ENCODE measurements around the gene RNF31.

The RNF31 gene

DNA sequence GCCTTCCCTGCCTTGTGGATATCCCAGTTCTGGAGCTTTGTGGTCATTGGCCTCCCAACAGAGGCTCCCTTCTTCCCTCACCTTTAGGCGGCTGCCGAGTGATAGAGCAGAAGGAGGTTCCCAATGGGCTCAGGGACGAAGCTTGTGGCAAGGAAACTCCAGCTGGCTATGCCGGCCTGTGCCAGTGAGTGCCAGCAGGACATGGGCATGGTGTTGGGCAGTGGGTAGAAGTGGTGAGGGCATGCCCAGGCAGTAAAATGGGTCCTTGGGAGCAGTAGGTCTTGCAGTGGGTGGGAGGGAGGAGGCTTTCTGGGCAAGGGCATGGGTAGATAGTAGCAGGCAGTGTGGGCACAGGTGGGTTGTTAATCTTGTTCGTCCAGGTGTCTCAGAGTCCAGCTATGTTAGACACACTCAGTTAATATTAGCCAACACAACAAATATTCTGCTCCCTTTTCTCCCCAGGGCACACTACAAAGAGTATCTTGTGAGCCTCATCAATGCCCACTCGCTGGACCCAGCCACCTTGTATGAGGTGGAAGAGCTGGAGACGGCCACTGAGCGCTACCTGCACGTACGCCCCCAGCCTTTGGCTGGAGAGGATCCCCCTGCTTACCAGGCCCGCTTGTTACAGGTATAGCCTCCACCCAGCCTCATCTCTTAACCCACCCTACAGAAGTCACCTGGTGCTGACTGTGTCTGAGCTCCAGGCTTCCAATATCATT, 12.6 kb downstream of the RNF31 start:
- no peak for DNase-seq (ENCODE audit: low read depth)

DNA sequence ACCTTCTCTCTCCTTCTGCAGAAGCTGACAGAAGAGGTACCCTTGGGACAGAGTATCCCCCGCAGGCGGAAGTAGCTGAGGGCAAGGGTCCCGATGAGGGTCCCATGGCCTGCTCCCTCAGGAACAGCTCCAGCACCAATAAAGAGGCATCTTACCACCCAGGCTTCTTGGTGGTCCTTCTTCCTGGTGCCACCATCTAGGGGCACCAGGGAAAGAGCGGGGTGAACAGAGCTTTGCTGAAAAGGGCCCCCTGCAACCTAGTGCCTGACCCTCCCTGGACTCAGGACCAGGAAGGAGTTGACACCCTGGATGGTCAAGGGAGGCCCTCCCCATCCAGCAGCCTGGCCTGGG, 13.2 kb downstream of the RNF31 start:
- no peak for DNase-seq (ENCODE audit: low read depth)

DNA sequence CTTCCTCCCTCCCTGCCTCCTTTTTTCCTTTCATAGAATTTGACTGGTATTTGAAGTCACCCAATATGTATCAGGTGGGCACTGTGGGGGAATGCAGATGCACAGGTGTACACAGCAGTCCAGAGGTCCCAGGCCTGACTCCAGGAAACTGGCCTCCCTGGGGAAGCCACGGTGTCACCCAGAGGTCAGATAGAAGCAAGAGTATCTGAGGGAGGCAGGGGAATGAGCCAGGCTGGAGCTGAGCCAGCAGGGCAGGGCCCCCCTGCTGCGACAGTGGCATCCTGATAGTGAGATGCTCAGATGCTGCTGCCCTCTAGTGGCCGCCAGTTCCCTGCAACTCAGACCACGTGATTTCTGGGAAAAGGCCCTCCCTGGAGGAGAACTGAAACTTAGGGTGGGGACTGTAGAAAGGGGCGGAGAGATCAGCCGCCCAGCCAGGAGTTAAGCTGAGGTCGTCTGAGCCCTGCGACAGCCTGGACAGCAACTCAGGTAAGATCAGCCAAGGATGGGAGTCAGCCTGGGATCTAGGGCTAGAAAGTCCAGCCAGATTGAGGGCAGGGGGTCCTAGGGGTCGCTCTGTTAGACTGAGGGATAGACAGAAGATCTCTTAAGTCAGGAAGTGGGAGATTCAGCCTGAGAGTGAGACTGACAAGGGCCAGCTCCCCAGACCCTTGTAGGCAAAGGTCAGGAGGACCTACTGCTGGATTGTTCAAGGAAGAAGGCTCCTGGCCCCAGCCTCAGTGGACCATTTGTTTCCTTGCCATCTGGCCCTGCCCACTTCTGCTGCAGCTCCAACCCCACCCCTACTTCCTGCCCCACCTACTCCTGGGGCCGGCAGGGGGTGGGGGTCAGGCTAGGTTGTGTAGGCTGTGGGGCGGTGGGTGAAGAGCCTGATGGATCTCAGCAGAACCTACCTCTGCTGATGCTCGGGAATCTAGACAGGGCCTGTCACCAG, 13.8 kb downstream of the RNF31 start, which contains the start of gene IRF9:
Gene IRF9 (plus strand): TSS at position 416 of the 955 bp plus-strand sequence. CDS start 880 bp downstream, outside the sequence.
- DNase-seq (ENCODE audit: low read depth) = peak; percentile 92

- peak; percentile 56 for DNase-seq (ENCODE audit: low read depth)
Observed at GRCh38 chr14:24162093-24162492, 14.8 kb downstream of the RNF31 start.

DNA sequence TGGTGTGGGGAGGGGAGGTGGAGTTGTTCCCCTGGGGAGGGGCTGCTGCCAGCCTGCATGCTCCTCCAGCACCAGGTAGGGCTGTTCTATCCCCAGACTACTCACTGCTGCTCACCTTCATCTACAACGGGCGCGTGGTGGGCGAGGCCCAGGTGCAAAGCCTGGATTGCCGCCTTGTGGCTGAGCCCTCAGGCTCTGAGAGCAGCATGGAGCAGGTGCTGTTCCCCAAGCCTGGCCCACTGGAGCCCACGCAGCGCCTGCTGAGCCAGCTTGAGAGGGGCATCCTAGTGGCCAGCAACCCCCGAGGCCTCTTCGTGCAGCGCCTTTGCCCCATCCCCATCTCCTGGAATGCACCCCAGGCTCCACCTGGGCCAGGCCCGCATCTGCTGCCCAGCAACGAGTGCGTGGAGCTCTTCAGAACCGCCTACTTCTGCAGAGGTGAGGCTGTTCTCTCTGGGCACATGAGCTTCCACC, 17.3 kb downstream of the RNF31 start:
- no peak for DNase-seq (ENCODE audit: low read depth)

DNA sequence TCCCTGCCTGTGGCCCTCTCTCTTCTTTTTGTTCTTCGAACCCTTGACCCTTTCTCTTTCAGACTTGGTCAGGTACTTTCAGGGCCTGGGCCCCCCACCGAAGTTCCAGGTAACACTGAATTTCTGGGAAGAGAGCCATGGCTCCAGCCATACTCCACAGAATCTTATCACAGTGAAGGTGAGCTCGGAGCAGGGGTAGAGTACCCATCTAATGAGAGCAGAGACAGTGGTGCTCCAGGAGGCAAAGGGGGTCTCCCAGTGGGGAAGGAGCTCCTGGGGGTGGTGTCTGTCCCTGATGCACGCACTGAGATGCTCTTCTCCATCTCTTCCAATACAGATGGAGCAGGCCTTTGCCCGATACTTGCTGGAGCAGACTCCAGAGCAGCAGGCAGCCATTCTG, 18.5 kb downstream of the RNF31 start:
- DNase-seq (ENCODE audit: low read depth) = no peak

GRCh38 chr14:24167469-24168114, 20.3 kb downstream of the RNF31 start:
- DNase-seq (ENCODE audit: low read depth) = no peak

DNA sequence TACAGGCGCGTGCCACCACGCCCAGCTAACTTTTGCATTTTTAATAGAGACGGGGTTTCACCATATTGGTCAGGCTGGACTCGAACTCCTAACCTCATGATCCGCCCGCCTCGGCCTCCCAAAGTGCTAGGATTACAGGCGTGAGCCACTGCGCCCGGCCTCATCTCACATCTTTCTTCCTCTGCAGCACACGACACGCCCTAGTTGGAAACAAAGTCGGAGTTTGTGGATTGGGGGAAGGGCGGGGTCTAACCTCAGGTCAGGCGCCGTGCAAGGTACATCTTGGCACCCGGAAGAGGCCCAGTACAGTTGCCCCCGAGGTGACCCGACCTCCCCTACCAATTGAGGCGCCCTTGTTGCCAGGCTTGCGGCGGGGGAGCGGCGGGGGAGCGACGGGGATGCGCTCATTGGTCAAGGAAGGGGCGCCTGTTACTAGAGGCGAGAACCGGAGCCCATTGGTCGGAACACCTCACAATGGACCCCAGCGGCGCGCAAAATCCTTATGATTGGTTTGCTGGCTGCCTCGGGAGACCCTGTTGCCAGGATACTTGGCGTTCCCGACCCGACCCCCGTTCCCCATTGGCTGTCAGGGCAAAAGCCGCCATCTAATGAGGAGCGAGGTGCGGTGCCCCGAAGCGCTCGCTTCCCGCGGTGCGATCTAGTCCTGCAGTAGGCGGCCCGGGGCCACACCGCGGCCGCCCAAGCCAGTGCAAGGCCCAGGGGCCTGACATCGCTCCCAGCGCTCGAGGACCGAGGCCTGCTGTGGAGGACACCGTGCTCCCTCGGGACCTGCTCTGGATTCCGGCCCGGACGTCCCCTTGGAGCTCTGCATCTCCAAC, 24.3 kb downstream of the RNF31 start, which contains the start of gene REC8:
Gene REC8 (plus strand): TSS at position 659 of the 839 bp plus-strand sequence. CDS start 473 bp downstream, outside the sequence.
- peak; percentile 100 for DNase-seq (ENCODE audit: low read depth)

GRCh38 chr14:24172261-24172860, 25.1 kb downstream of the RNF31 start:
- DNase-seq (ENCODE audit: low read depth) = peak; percentile 17

DNA sequence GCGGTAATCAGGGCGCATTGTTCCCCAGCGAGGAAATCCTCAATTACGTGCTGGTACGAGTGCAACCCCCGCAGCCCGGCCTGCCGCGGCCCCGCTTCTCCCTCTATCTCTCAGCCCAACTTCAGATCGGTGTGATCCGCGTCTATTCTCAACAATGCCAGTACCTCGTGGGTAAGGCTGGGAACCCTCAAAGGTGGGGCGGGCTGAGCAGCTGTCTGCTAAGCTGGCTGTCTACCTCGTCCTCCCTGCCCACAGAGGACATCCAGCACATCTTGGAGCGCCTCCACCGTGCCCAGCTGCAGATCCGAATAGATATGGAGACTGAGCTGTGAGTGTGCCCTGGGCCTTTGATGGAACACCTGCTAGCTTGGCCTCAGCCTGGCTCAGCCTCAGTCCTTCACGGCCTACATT, 25.6 kb downstream of the RNF31 start:
- DNase-seq (ENCODE audit: low read depth) = no peak

GRCh38 chr14:24176599-24176998, 29.3 kb downstream of the RNF31 start:
- DNase-seq (ENCODE audit: low read depth) = no peak

DNA sequence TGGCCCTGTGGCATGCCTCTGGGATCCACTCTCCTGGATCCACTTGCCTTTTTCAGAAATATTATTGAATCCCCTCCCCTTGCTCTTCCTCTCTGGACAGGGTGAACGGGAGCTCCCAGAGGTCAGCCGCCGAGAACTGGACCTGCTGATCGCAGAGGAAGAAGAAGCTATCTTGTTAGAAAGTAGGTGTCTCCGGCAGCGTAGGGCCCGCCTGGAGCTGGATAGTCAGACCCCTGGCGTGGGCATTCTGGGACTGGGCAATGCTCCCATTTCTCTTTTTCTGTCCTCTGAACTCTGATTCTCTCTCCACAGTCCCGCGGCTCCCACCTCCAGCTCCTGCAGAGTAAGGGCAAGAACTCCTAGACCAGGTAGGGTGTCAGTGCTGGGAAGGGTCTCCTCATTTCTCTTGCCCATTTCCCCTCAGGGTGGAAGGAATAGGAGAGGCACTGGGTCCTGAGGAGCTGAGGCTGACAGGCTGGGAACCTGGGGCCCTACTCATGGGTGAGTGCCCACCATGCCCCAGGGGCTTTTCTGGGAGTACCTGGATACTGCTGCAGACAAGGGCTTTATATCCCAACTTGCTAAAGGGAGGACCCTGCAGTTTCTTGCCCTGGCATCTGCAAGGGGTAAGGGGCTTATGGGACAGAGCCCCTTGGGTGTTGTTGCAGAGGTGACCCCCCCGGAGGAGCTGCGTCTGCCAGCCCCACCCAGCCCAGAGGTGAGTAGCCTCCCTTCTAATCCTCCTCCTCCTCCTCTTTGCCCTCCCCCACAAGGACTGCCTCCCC, 29.9 kb downstream of the RNF31 start:
- no peak for DNase-seq (ENCODE audit: low read depth)

GRCh38 chr14:24177891-24178290, 30.6 kb downstream of the RNF31 start:
- DNase-seq (ENCODE audit: low read depth) = no peak

GRCh38 chr14:24178399-24179178, 31.3 kb downstream of the RNF31 start:
- no peak for DNase-seq (ENCODE audit: low read depth)

DNA sequence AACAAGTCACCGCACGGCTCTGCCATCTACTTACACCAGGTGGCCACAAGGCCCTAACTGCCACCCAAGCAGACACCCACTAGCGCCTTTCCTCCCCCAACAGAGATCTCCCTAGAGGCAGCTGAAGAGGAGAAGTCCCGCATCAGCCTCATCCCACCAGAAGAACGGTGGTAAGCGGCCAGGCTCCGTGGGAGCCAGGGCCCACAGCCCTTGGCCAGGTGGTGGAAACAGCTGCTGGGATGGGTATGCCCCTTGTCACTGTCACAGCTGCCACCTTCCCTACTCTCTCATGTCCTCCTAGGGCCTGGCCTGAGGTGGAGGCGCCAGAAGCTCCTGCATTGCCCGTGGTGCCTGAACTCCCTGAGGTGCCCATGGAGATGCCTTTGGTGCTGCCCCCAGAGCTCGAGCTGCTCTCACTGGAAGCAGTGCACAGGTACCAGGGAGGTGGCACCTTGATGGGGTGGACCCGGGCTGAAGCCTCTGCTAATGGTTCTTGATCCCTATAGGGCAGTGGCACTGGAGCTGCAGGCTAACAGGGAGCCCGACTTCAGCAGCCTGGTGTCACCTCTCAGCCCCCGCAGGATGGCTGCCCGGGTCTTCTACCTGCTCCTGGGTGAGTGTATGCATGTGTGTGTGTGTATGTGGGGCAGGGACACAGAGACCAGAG, 32.1 kb downstream of the RNF31 start:
- DNase-seq (ENCODE audit: low read depth) = no peak

GRCh38 chr14:24179961-24180796, 32.9 kb downstream of the RNF31 start:
- peak; percentile 84 for DNase-seq (ENCODE audit: low read depth)

DNA sequence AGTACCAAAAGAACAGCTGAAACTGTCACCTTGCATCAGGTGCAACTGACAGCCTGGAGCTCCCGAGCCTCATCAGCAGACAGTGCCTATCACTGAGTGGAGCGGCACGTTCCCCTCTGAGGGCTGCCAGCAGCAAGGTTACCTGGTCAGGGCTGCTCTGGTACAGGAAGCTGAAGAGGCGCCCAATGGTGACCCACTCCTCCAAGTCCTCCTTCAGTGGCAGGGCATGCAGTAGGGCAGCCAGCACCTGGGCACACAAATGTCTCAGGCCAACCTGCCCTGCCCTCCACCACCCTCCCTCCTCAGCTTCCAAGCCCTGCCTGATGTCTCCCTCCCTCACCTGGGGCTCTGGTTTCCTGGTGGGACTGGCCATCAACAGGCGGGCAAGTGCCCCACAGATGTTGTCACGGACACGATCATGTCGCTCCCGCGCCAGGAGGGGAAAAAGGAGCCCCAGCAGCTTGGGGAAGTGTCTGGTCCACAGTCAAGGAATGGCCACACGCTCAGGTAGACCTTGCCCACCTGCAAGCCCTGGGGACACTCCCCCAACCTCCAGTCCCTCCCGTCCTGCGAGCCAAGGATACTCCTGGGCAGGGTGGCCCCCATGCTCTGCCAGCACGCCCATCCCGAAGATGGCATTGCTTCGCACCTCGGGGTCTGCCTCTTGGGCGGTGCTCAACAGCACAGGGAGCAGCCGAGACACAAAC, 34.2 kb downstream of the RNF31 start:
- no peak for DNase-seq (ENCODE audit: low read depth)
